HFFc6 (cell line): Measurements from ENCODE around the gene ITGB8. TPM values are rescaled to one million over a fixed set of nuclear protein-coding genes. Genes with fewer than 3 reads are reported as not detected.

Experiments
- DNase-seq: peaks from one replicate; pipeline ENCODE4 v3.0.0-alpha.2; 2018
- H3K27ac Mint-ChIP-seq: 2 replicates; pipeline ENCODE4 v1.8.0; 2020; ENCODE audit warnings: mild to moderate bottlenecking, mixed read lengths
- H3K27me3 Mint-ChIP-seq: 2 replicates; pipeline ENCODE4 v1.8.0; 2021; ENCODE audit warnings: mild to moderate bottlenecking, moderate library complexity, mixed read lengths; ENCODE audit not compliant: insufficient read depth
- H3K36me3 Mint-ChIP-seq: 2 replicates; pipeline ENCODE4 v1.8.0; 2021; ENCODE audit warnings: low read depth, mixed read lengths
- H3K4me1 Mint-ChIP-seq: 2 replicates; pipeline ENCODE4 v1.8.0; 2020; ENCODE audit warnings: low read depth, mixed read lengths
- H3K4me3 Mint-ChIP-seq: 2 replicates; pipeline ENCODE4 v1.8.0; 2020; ENCODE audit warnings: mild to moderate bottlenecking, moderate library complexity, mixed read lengths
- H3K9me3 Mint-ChIP-seq: 2 replicates; pipeline ENCODE4 v1.8.0; 2020; ENCODE audit warnings: mild to moderate bottlenecking, mixed read lengths
- CTCF ChIP-seq: fragments of 200-600 bp; sonication (generic); IDR thresholded peaks from 2 replicates; pipeline ENCODE4 v1.5.0; 2021; ENCODE audit warnings: antibody characterized with exemption, mild to moderate bottlenecking
- total RNA-seq, 6 experiments: library from RNA; stranded (reverse); fragmentation: NEBNext Ultra II Directional; extraction: Animal tissue kit (Norgen Biotek cat#: 25700); gene quantifications; 2 replicates in 1 of 6; 3 replicates in 5 of 6; pipeline ENCODE4 v1.2.3, GENCODE V29; 2021

The ITGB8 gene
- total RNA-seq, 6 experiments from 2014 or later, result not detected

GRCh38 chr7:20393616-20394015 is 62.9 kb downstream of the ITGB8 start:
- DNase-seq, result no peak
- Mint-ChIP-seq H3K4me3 (no peak overlapping the region), H3K9me3 (peaks cover 22% of the 10 kb centered on the region), H3K36me3 (no peaks in the 10 kb centered on the region), H3K27ac (no peak overlapping the region), H3K27me3 (no peaks in the 10 kb centered on the region), H3K4me1 (no peaks in the 10 kb centered on the region)
- TF ChIP-seq CTCF, result no peak

- TF ChIP-seq CTCF, result no peak
- peaks cover 22% of the 10 kb centered on the region for H3K9me3 Mint-ChIP-seq
- no peaks in the 10 kb centered on the region for H3K27me3 Mint-ChIP-seq
- no peak overlapping the region for H3K4me3 Mint-ChIP-seq
- no peak for DNase-seq
- H3K36me3 Mint-ChIP-seq, result no peaks in the 10 kb centered on the region
- H3K4me1 Mint-ChIP-seq, result no peaks in the 10 kb centered on the region
- no peak overlapping the region for H3K27ac Mint-ChIP-seq
Measured at GRCh38 chr7:20394284-20394683, 63.6 kb downstream of the ITGB8 start.

GRCh38 chr7:20395104-20395503 is 64.4 kb downstream of the ITGB8 start:
- H3K36me3 Mint-ChIP-seq, result no peaks in the 10 kb centered on the region
- H3K9me3 Mint-ChIP-seq, result peaks cover 22% of the 10 kb centered on the region
- no peaks in the 10 kb centered on the region for H3K27me3 Mint-ChIP-seq
- no peak for TF ChIP-seq CTCF
- no peak overlapping the region for H3K4me3 Mint-ChIP-seq
- DNase-seq, result no peak
- H3K27ac Mint-ChIP-seq, result no peak overlapping the region
- no peaks in the 10 kb centered on the region for H3K4me1 Mint-ChIP-seq

GRCh38 chr7:20395511-20395910 is 64.8 kb downstream of the ITGB8 start:
- DNase-seq, result no peak
- Mint-ChIP-seq H3K27ac (no peak overlapping the region), H3K4me3 (no peak overlapping the region), H3K4me1 (no peaks in the 10 kb centered on the region), H3K27me3 (no peaks in the 10 kb centered on the region), H3K9me3 (peaks cover 22% of the 10 kb centered on the region), H3K36me3 (no peaks in the 10 kb centered on the region)
- no peak for TF ChIP-seq CTCF

- H3K27ac Mint-ChIP-seq, result no peak overlapping the region
- no peak for TF ChIP-seq CTCF
- no peaks in the 10 kb centered on the region for H3K27me3 Mint-ChIP-seq
- no peaks in the 10 kb centered on the region for H3K4me1 Mint-ChIP-seq
- H3K36me3 Mint-ChIP-seq, result no peaks in the 10 kb centered on the region; the same call in 1 of the 2 replicates
- no peak for DNase-seq
- H3K9me3 Mint-ChIP-seq, result peaks cover 13% of the 10 kb centered on the region
- H3K4me3 Mint-ChIP-seq, result no peak overlapping the region
Measured at GRCh38 chr7:20399521-20399920, 68.8 kb downstream of the ITGB8 start.
